Loucy (cell line): ENCODE measurements around the gene TANGO6.

Experiments used
- H2AFZ ChIP-seq: fragments of 200-600 bp; sonication (generic); 2 replicates; pipeline ENCODE4 v1.6.0; 2016; ENCODE audit warnings: antibody characterized with exemption, mild to moderate bottlenecking, low read length, moderate library complexity
- H3F3A ChIP-seq: fragments of 200-600 bp; 2 replicates; pipeline ENCODE4 v1.6.0; 2016; ENCODE audit warnings: antibody characterized with exemption, low read depth, mild to moderate bottlenecking
- H3K27me3 ChIP-seq: fragments of 200-600 bp; sonication (generic); 2 replicates; pipeline ENCODE4 v1.6.1; 2014; ENCODE audit warnings: low read length, mild to moderate bottlenecking; ENCODE audit not compliant: insufficient read depth, poor library complexity, severe bottlenecking
- H3K36me3 ChIP-seq: fragments of 200-600 bp; sonication (generic); 2 replicates; pipeline ENCODE4 v1.6.1; 2016; ENCODE audit warnings: low read length; ENCODE audit not compliant: insufficient read depth
- H3K4me1 ChIP-seq: fragments of 200-600 bp; sonication (generic); 2 replicates; pipeline ENCODE4 v1.5.1; 2014; ENCODE audit warnings: low read length, mild to moderate bottlenecking; ENCODE audit not compliant: insufficient read depth, poor library complexity, severe bottlenecking
- H3K4me2 ChIP-seq: fragments of 200-600 bp; sonication (generic); 2 replicates; pipeline ENCODE4 v1.6.0; 2014; ENCODE audit warnings: antibody characterized with exemption, low read length, low read depth, mild to moderate bottlenecking; ENCODE audit not compliant: poor library complexity, severe bottlenecking
- H3K4me3 ChIP-seq: fragments of 200-600 bp; sonication (generic); 2 replicates; pipeline ENCODE4 v1.5.1; 2014; ENCODE audit warnings: low read length, mild to moderate bottlenecking, mixed read lengths; ENCODE audit not compliant: poor library complexity, severe bottlenecking
- H3K79me2 ChIP-seq: fragments of 200-600 bp; sonication (generic); 2 replicates; pipeline ENCODE4 v1.6.1; 2014; ENCODE audit warnings: low read length; ENCODE audit not compliant: insufficient read depth
- H3K9ac ChIP-seq: fragments of 200-600 bp; sonication (generic); 2 replicates; pipeline ENCODE4 v1.6.0; 2014; ENCODE audit warnings: mild to moderate bottlenecking, low read depth, low read length, moderate library complexity; ENCODE audit not compliant: poor library complexity, severe bottlenecking
- H3K9me2 ChIP-seq: fragments of 200-600 bp; sonication (generic); replicated peaks from 2 replicates; pipeline ENCODE4 v1.6.1; 2016; ENCODE audit warnings: low read depth, low read length, mixed read lengths
- H3K9me3 ChIP-seq: fragments of 200-600 bp; sonication (generic); 2 replicates; pipeline ENCODE4 v1.6.1; 2014; ENCODE audit warnings: mild to moderate bottlenecking, antibody characterized with exemption, low read length, low read depth; ENCODE audit not compliant: insufficient read depth
- H4K20me1 ChIP-seq: fragments of 200-600 bp; sonication (generic); 2 replicates; pipeline ENCODE4 v1.6.0; 2014; ENCODE audit warnings: antibody characterized with exemption, low read length, mild to moderate bottlenecking; ENCODE audit not compliant: insufficient read depth, poor library complexity, severe bottlenecking
- CTCF ChIP-seq: fragments of 200-600 bp; sonication (generic); conservative IDR thresholded peaks from 2 replicates; pipeline ENCODE4 v1.5.1; 2014; ENCODE audit warnings: mild to moderate bottlenecking, antibody characterized with exemption, low read length
- EZH2phosphoT487 ChIP-seq: fragments of 200-600 bp; IDR thresholded peaks from 2 replicates; pipeline ENCODE4 v1.6.1; 2018; ENCODE audit warnings: antibody characterized with exemption, mild to moderate bottlenecking, moderate library complexity, borderline replicate concordance

TANGO6 gene

GRCh38 chr16:69087161-69087581 is 243.8 kb downstream of the TANGO6 start:
- H3K9me2 ChIP-seq: no peaks in the 10 kb centered on the region

GRCh38 chr16:69088684-69089083 is 245.4 kb downstream of the TANGO6 start:
- Histone ChIP-seq H3K9ac (no peak overlapping the region), H3F3A (no peaks in the 10 kb centered on the region)

More at GRCh38 chr16:69087161-69087581, 243.8 kb downstream of the TANGO6 start:
- Histone ChIP-seq H2AFZ (peak overlapping the region; percentile 67), H3K36me3 (no peaks in the 10 kb centered on the region), H3K27me3 (no peaks in the 10 kb centered on the region), H3K9ac (peak overlapping the region; percentile 8), H4K20me1 (no peaks in the 10 kb centered on the region), H3K9me3 (no peaks in the 10 kb centered on the region), H3K4me2 (peak overlapping the region; percentile 17), H3F3A (no peaks in the 10 kb centered on the region), H3K4me1 (peaks cover 8% of the 10 kb centered on the region), H3K4me3 (no peak overlapping the region), H3K79me2 (no peaks in the 10 kb centered on the region)
- TF ChIP-seq EZH2phosphoT487 (no peak), CTCF (no peak)

GRCh38 chr16:69089091-69089910 is 246.0 kb downstream of the TANGO6 start:
- H4K20me1 ChIP-seq: no peaks in the 10 kb centered on the region
- no peaks in the 10 kb centered on the region for H3K79me2 ChIP-seq
- no peaks in the 10 kb centered on the region for H3K36me3 ChIP-seq
- H3K4me2 ChIP-seq: no peak overlapping the region
- no peaks in the 10 kb centered on the region for H3F3A ChIP-seq
- peaks cover 8% of the 10 kb centered on the region for H3K4me1 ChIP-seq
- no peak overlapping the region for H2AFZ ChIP-seq
- no peaks in the 10 kb centered on the region for H3K27me3 ChIP-seq
- no peak overlapping the region for H3K4me3 ChIP-seq
- TF ChIP-seq CTCF (no peak), EZH2phosphoT487 (no peak)
- H3K9ac ChIP-seq: no peak overlapping the region
- H3K9me3 ChIP-seq: no peaks in the 10 kb centered on the region
- H3K9me2 ChIP-seq: no peaks in the 10 kb centered on the region

More at GRCh38 chr16:69088684-69089083, 245.4 kb downstream of the TANGO6 start:
- Histone ChIP-seq H3K36me3 (no peaks in the 10 kb centered on the region), H4K20me1 (no peaks in the 10 kb centered on the region), H3K4me1 (peaks cover 8% of the 10 kb centered on the region), H3K9me2 (no peaks in the 10 kb centered on the region), H2AFZ (no peak overlapping the region), H3K9me3 (no peaks in the 10 kb centered on the region), H3K79me2 (no peaks in the 10 kb centered on the region), H3K27me3 (no peaks in the 10 kb centered on the region), H3K4me2 (no peak overlapping the region), H3K4me3 (no peak overlapping the region)
- no peak for TF ChIP-seq EZH2phosphoT487
- TF ChIP-seq CTCF: no peak
